Panc1 (cell line): ENCODE results near the gene DZIP1. TPM values are rescaled to one million over a fixed set of nuclear protein-coding genes. Genes with fewer than 3 reads are reported as not detected.

Experiments
- ATAC-seq: fragments of 200-7000 bp; cut with Tn5 transposase; 2 replicates; pipeline ENCODE4 v1.9.1; 2020; ENCODE audit warnings: mild to moderate bottlenecking, moderate library complexity
- BruUV-seq: library from RNA; stranded (reverse); fragments of 400-500 nt; replicated peaks from 2 replicates; lab custom pipeline; 2021; lab: Mats Ljungman, UMichigan
- CTCF ChIA-PET: fragments of 300-600 bp; sonication (Branson Sonifier 250); formaldehyde crosslinking; loops from one replicate; lab custom pipeline; 2022; ENCODE audit warnings: antibody characterized with exemption; lab: Charles Lee
- POLR2A ChIA-PET: fragments of 300-600 bp; sonication (Branson Sonifier 250); formaldehyde crosslinking; loops from one replicate; lab custom pipeline; 2022; ENCODE audit warnings: antibody characterized with exemption; lab: Charles Lee
- DNase-seq: peaks from one replicate; pipeline ENCODE4 v3.0.0-alpha.2; 2010; ENCODE audit warnings: low read depth, low spot score
- H3K27ac ChIP-seq: 2 replicates; pipeline ENCODE4 v1.5.1; 2011; ENCODE audit warnings: mild to moderate bottlenecking, low read length, inconsistent platforms
- H3K27me3 ChIP-seq: fragments of 200-500 bp; sonication (Bioruptor generic); 2 replicates; pipeline ENCODE4 v1.6.0; 2014; ENCODE audit warnings: low read length, inconsistent platforms; ENCODE audit not compliant: control insufficient read depth, insufficient read depth
- H3K36me3 ChIP-seq: fragments of 200-500 bp; sonication (Bioruptor generic); 2 replicates; pipeline ENCODE4 v1.5.1; 2014; ENCODE audit warnings: inconsistent platforms, mild to moderate bottlenecking, low read length, moderate library complexity; ENCODE audit not compliant: control insufficient read depth, insufficient read depth
- H3K4me1 ChIP-seq: 2 replicates; pipeline ENCODE4 v1.5.1; 2011; ENCODE audit warnings: inconsistent platforms, mild to moderate bottlenecking, low read length, moderate library complexity; ENCODE audit not compliant: control insufficient read depth, insufficient read depth
- H3K4me3 ChIP-seq, 2 experiments: 2 replicates each; pipeline ENCODE4 v1.5.1; 2011 to 2012; ENCODE audit warnings: low read depth in 2 of 2, low read length in 2 of 2, mild to moderate bottlenecking in 2 of 2, inconsistent platforms in 1 of 2, moderate library complexity in 1 of 2
- H3K9me3 ChIP-seq: fragments of 200-500 bp; sonication (Bioruptor generic); 2 replicates; pipeline ENCODE4 v1.5.1; 2014; ENCODE audit warnings: low read depth, mild to moderate bottlenecking, inconsistent platforms, low read length, moderate library complexity; ENCODE audit not compliant: control insufficient read depth, insufficient read depth
- CTCF ChIP-seq: fragments of 450-650 bp; IDR thresholded peaks from 2 replicates; pipeline ENCODE4 v1.5.1; 2017; ENCODE audit warnings: mild to moderate bottlenecking
- POLR2AphosphoS5 ChIP-seq: IDR thresholded peaks from 2 replicates; pipeline ENCODE4 v1.6.1; 2012; ENCODE audit warnings: mild to moderate bottlenecking, low read depth, low read length, moderate library complexity
- REST ChIP-seq, 2 experiments: IDR thresholded peaks; 2 replicates each; pipeline ENCODE4 v1.6.1; 2011 to 2012; ENCODE audit warnings: low read depth in 2 of 2, control low read depth in 1 of 2, low read length in 1 of 2, mild to moderate bottlenecking in 1 of 2, moderate library complexity in 1 of 2; ENCODE audit not compliant: insufficient read depth in 1 of 2
- SIN3A ChIP-seq: IDR thresholded peaks from 2 replicates; pipeline ENCODE4 v1.6.1; 2012; ENCODE audit warnings: low read depth, mild to moderate bottlenecking, low read length, moderate library complexity, borderline replicate concordance; ENCODE audit not compliant: insufficient read depth
- TCF7L2 ChIP-seq: IDR thresholded peaks from 2 replicates; pipeline ENCODE4 v1.6.1; 2011; ENCODE audit warnings: mild to moderate bottlenecking, low read depth, low read length, inconsistent platforms
- in situ Hi-C: cut with HindIII; loops from 2 replicates; pipeline ENCODE4 v1.10.0; 2016; ENCODE audit warnings: low sequenced_read_pairs, low pct_unique_long_range_greater_than_20kb
- intact Hi-C: fragments of 100-400 bp; cut with micrococcal nuclease; formaldehyde crosslinking; loops from one replicate; pipeline ENCODE4 v1.10.0; 2022; ENCODE audit not compliant: unreplicated experiment
- total RNA-seq: library from RNA; stranded (reverse); gene quantifications from one replicate; pipeline ENCODE4 v1.2.1, GENCODE V29; 2021; ENCODE audit not compliant: unreplicated experiment

The DZIP1 gene
- total RNA-seq, 1 experiment from 2014 or later: 22.9 TPM

DNA sequence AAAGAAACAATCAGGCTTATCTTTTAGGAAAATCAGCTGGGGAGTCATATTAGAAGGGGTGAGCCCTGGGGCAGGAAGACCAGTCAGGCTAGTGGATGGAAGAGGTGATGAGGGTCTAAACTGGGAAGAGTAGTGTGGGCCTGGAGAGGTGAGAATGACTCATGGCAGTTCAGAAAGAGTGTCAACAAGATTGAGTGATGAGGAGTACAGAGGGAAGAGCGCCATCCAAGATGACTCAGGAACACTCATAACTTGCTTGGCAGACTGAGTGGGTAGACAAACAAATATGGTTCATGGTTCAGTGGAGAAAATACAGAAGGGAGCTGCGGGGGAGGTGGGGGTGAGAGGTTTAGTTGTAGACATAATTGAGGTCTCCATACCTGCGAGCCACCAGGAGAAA is 109.3 kb downstream of the DZIP1 start:
- intact Hi-C loops (loop anchor here (10.0 kb wide), 1 partner anchor 300 kb away; no protein-coding TSS in a partner anchor), in situ Hi-C loops (no loop called here)
- peak; percentile 93 for ATAC-seq
- POLR2A ChIA-PET: no interaction called here
- DNase-seq: peak; percentile 84
- no TSS peak for BruUV-seq
- H3K9me3 ChIP-seq: no peaks in the 10 kb centered on the region
- H3K36me3 ChIP-seq: no peaks in the 10 kb centered on the region
- no peak overlapping the region for H3K4me3 ChIP-seq
- H3K27me3 ChIP-seq: no peaks in the 10 kb centered on the region
- CTCF ChIA-PET: no interaction called here
- TF ChIP-seq REST (IDR thresholded peaks at IDR 0.05; ENCODE audit: insufficient read depth in 1 of 2, low read depth in 2 of 2, low read length in 1 of 2): no peak
- TF ChIP-seq POLR2AphosphoS5: peak; percentile 81; the same call in 1 of the 2 replicates
- TF ChIP-seq TCF7L2: peak; percentile 64; the same call in 1 of the 2 replicates
- TF ChIP-seq CTCF: no peak
- H3K4me1 ChIP-seq: peaks cover 33% of the 10 kb centered on the region
- H3K27ac ChIP-seq: peak overlapping the region; percentile 72

- no peaks in the 10 kb centered on the region for H3K36me3 ChIP-seq
- POLR2A ChIA-PET: no interaction called here
- peak overlapping the region; percentile 75 for H3K27ac ChIP-seq
- H3K4me1 ChIP-seq: peaks cover 37% of the 10 kb centered on the region
- DNase-seq (no peak), ATAC-seq (peak; percentile 41; the same call in 1 of the 2 replicates)
- H3K9me3 ChIP-seq: no peaks in the 10 kb centered on the region
- in situ Hi-C loops (no loop called here), intact Hi-C loops (loop anchor here (10.0 kb wide), 1 partner anchor 301 kb away; no protein-coding TSS in a partner anchor)
- CTCF ChIA-PET: no interaction called here
- TF ChIP-seq TCF7L2 (no peak), CTCF (no peak), POLR2AphosphoS5 (no peak), REST (IDR thresholded peaks at IDR 0.05; ENCODE audit: insufficient read depth in 1 of 2, low read depth in 2 of 2, low read length in 1 of 2) (no peak), SIN3A (no peak)
- no peaks in the 10 kb centered on the region for H3K27me3 ChIP-seq
- no TSS peak for BruUV-seq
- peak overlapping the region in 1 of 2 experiments; percentile 29; a peak in 2 of 4 replicates for H3K4me3 ChIP-seq
Observed at GRCh38 chr13:95533545-95534160, 110.9 kb downstream of the DZIP1 start.
